IMR-90 (cell line): Measurements from ENCODE around the gene ENPP7. TPM values are rescaled to one million over a fixed set of nuclear protein-coding genes. Genes with fewer than 3 reads are reported as not detected.

Experiments used
- ATAC-seq: fragments of 200-7000 bp; cut with Tn5 transposase; 2 replicates; pipeline ENCODE4 v1.9.1; 2020; ENCODE audit warnings: low read depth, mild to moderate bottlenecking, moderate library complexity
- BruUV-seq: library from RNA; stranded (reverse); fragments of 400-500 nt; replicated peaks from 2 replicates; lab custom pipeline; 2021; lab: Mats Ljungman, UMichigan
- CTCF ChIA-PET: fragments of 300-600 bp; formaldehyde crosslinking; extraction: SDS; loops from one replicate; lab custom pipeline; 2021; ENCODE audit warnings: antibody characterized with exemption; lab: Yijun Ruan, JAX
- POLR2A ChIA-PET: fragments of 300-600 bp; sonication (Branson Sonifier 250); formaldehyde crosslinking; loops from one replicate; lab custom pipeline; 2022; ENCODE audit warnings: antibody characterized with exemption; ENCODE audit not compliant: unreplicated experiment; lab: Charles Lee
- DNase-seq: peaks from one replicate; pipeline ENCODE4 v3.0.0; 2013
- H2AFZ ChIP-seq: replicated peaks from 2 replicates; pipeline ENCODE3; 2013; ENCODE audit warnings: low read length, mild to moderate bottlenecking; ENCODE audit not compliant: poor library complexity
- H2AK5ac ChIP-seq: 2 replicates; pipeline ENCODE4 v1.6.1; 2013; ENCODE audit warnings: low read depth, low read length, inconsistent platforms
- H2AK9ac ChIP-seq: replicated peaks from 2 replicates; pipeline ENCODE3; 2013; ENCODE audit warnings: mild to moderate bottlenecking, low read depth, low read length, moderate library complexity; ENCODE audit not compliant: poor library complexity
- H2BK120ac ChIP-seq: 2 replicates; pipeline ENCODE4 v1.6.1; 2013; ENCODE audit warnings: low read depth, low read length, inconsistent platforms
- H2BK15ac ChIP-seq: 3 replicates; pipeline ENCODE4 v1.6.1; 2013; ENCODE audit warnings: low read depth, low read length, inconsistent platforms
- H2BK20ac ChIP-seq: 2 replicates; pipeline ENCODE4 v1.6.1; 2013; ENCODE audit warnings: low read depth, mild to moderate bottlenecking, inconsistent platforms, low read length, moderate library complexity
- H2BK5ac ChIP-seq: 2 replicates; pipeline ENCODE4 v1.6.1; 2013; ENCODE audit warnings: mild to moderate bottlenecking, low read depth, low read length, inconsistent platforms; ENCODE audit not compliant: poor library complexity, severe bottlenecking
- H3K14ac ChIP-seq: replicated peaks from 2 replicates; pipeline ENCODE4 v1.6.1; 2013; ENCODE audit warnings: low read depth, low read length, inconsistent platforms
- H3K18ac ChIP-seq: 2 replicates; pipeline ENCODE4 v1.6.1; 2013; ENCODE audit warnings: low read depth, low read length, control low read depth
- H3K23ac ChIP-seq: 2 replicates; pipeline ENCODE4 v1.6.1; 2013; ENCODE audit warnings: low read depth, low read length, inconsistent platforms
- H3K27ac ChIP-seq: 2 replicates; pipeline ENCODE4 v1.5.1; 2013; ENCODE audit warnings: mild to moderate bottlenecking, control low read depth, low read length; ENCODE audit not compliant: insufficient read depth
- H3K27me3 ChIP-seq: 2 replicates; pipeline ENCODE4 v1.6.1; 2013; ENCODE audit warnings: low read length; ENCODE audit not compliant: control insufficient read depth, insufficient read depth
- H3K36me3 ChIP-seq: 2 replicates; pipeline ENCODE4 v1.6.1; 2013; ENCODE audit warnings: low read length, mixed read lengths; ENCODE audit not compliant: control insufficient read depth, insufficient read depth
- H3K4ac ChIP-seq: 2 replicates; pipeline ENCODE4 v1.6.1; 2013; ENCODE audit warnings: low read depth, low read length, inconsistent platforms
- H3K4me1 ChIP-seq: 2 replicates; pipeline ENCODE4 v1.6.1; 2013; ENCODE audit warnings: low read length, mixed read lengths; ENCODE audit not compliant: control insufficient read depth, insufficient read depth
- H3K4me2 ChIP-seq: 2 replicates; pipeline ENCODE4 v1.6.1; 2013; ENCODE audit warnings: low read depth, mild to moderate bottlenecking, control low read depth, low read length, moderate library complexity
- H3K4me3 ChIP-seq: 2 replicates; pipeline ENCODE4 v1.5.1; 2013; ENCODE audit warnings: low read depth, mild to moderate bottlenecking, control low read depth, low read length, moderate library complexity; ENCODE audit not compliant: insufficient read depth
- H3K56ac ChIP-seq: 2 replicates; pipeline ENCODE4 v1.6.1; 2013; ENCODE audit warnings: low read length, inconsistent platforms; ENCODE audit not compliant: insufficient read depth; ENCODE audit errors: extremely low read depth
- H3K79me1 ChIP-seq, 2 experiments: 2 replicates each; pipeline ENCODE4 v1.6.1; 2013; ENCODE audit warnings: low read length in 2 of 2, inconsistent platforms in 1 of 2, low read depth in 1 of 2
- H3K9ac ChIP-seq: 2 replicates; pipeline ENCODE4 v1.6.1; 2013; ENCODE audit warnings: low read depth, low read length, control low read depth
- H3K9me1 ChIP-seq: 2 replicates; pipeline ENCODE4 v1.6.1; 2013; ENCODE audit warnings: low read length, inconsistent platforms; ENCODE audit not compliant: insufficient read depth
- H3K9me3 ChIP-seq: 2 replicates; pipeline ENCODE4 v1.6.1; 2013; ENCODE audit warnings: low read length; ENCODE audit not compliant: control insufficient read depth, insufficient read depth
- H4K20me1 ChIP-seq: 2 replicates; pipeline ENCODE4 v1.6.1; 2013; ENCODE audit warnings: low read length, inconsistent platforms; ENCODE audit not compliant: insufficient read depth
- H4K5ac ChIP-seq: 2 replicates; pipeline ENCODE4 v1.6.1; 2013; ENCODE audit warnings: mild to moderate bottlenecking, low read depth, low read length, control low read depth
- H4K8ac ChIP-seq, 2 experiments: 2 replicates each; pipeline ENCODE4 v1.6.1; 2013; ENCODE audit warnings: low read depth in 2 of 2, low read length in 2 of 2, control low read depth in 1 of 2, inconsistent platforms in 1 of 2
- H4K91ac ChIP-seq: 2 replicates; pipeline ENCODE4 v1.6.1; 2013; ENCODE audit warnings: low read depth, low read length, inconsistent platforms; ENCODE audit not compliant: insufficient read depth
- CTCF ChIP-seq: conservative IDR thresholded peaks from 2 replicates; pipeline ENCODE4 v1.5.1; 2012; ENCODE audit warnings: mild to moderate bottlenecking, low read depth, low read length, improper control_type of control experiment
- FOS ChIP-seq: fragments of 150-350 bp; IDR thresholded peaks from 2 replicates; pipeline ENCODE4 v1.6.1; 2016; ENCODE audit warnings: low read depth, low read length
- MAZ ChIP-seq: IDR thresholded peaks from 2 replicates; pipeline ENCODE4 v1.6.1; 2012; ENCODE audit warnings: low read depth, mild to moderate bottlenecking, low read length, improper control_type of control experiment, moderate library complexity, borderline replicate concordance
- RAD21 ChIP-seq: IDR thresholded peaks from 2 replicates; pipeline ENCODE4 v1.6.1; 2012; ENCODE audit warnings: low read length, improper control_type of control experiment
- SMC3 ChIP-seq: fragments of 150-350 bp; IDR thresholded peaks from 2 replicates; pipeline ENCODE4 v1.6.1; 2016; ENCODE audit warnings: low read depth, mild to moderate bottlenecking, antibody characterized with exemption, low read length, moderate library complexity
- WGBS, 2 experiments: methylation state at CpG; one replicate each; pipeline versions ENCODE4 v1.1.5 to v1.1.7; 2013; ENCODE audit warnings: missing lambda C conversion rate in 2 of 2; ENCODE audit not compliant: insufficient read length in 1 of 2; ENCODE audit errors: extremely low coverage in 2 of 2; 5-methylcytosine and 5-hydroxymethylcytosine counted together
- dilution Hi-C: fragments of 300-500 bp; cut with HindIII; formaldehyde crosslinking; loops from one replicate; pipeline ENCODE4 v1.14.3; 2018; ENCODE audit warnings: low sequenced_read_pairs; ENCODE audit not compliant: unreplicated experiment
- in situ Hi-C: fragments of 300-500 bp; cut with MboI; formaldehyde crosslinking; loops from 3 replicates; pipeline ENCODE4 v1.14.3; 2019; ENCODE audit warnings: low sequenced_read_pairs, inconsistent platforms, mixed read lengths
- intact Hi-C: fragments of 100-400 bp; cut with micrococcal nuclease; formaldehyde crosslinking; loops from 2 replicates; pipeline ENCODE4 v1.10.0; 2022
- polyA plus RNA-seq, 3 experiments: library from polyadenylated mRNA; depleted of rRNA; stranded (reverse); fragments of >200 nt; gene quantifications; 2 replicates each; pipeline ENCODE4 v1.2.3, GENCODE V29; 2012; ENCODE audit warnings: low replicate concordance in 1 of 3
- total RNA-seq: library from RNA; depleted of rRNA; stranded (reverse); fragments of >200 nt; gene quantifications from 2 replicates; pipeline ENCODE4 v1.2.3, GENCODE V29; 2012

ENPP7 gene
- total and polyA plus RNA-seq, 2 of the 4 experiments (the other 2 are of a cell fraction): not detected

GRCh38 chr17:79789943-79790804, 59.4 kb downstream of the ENPP7 start:
- Histone ChIP-seq H3K27ac (no peak overlapping the region), H2AK5ac (no peak overlapping the region), H4K8ac (no peak overlapping the region), H3K56ac (no peak overlapping the region), H3K14ac (no peak overlapping the region), H3K27me3 (peaks cover 37% of the 10 kb centered on the region), H2AFZ (peak overlapping the region; percentile 83), H3K9me3 (no peaks in the 10 kb centered on the region), H3K4me2 (peak overlapping the region; percentile 20), H3K79me1 (peaks cover 0 to 9% of the 10 kb centered on the region in 2 experiments; a peak in 1 of 4 replicates), H3K4ac (no peak overlapping the region), H3K4me3 (no peak overlapping the region; the same call in 1 of the 2 replicates), H3K4me1 (peaks cover 10% of the 10 kb centered on the region), H4K20me1 (peaks cover 11% of the 10 kb centered on the region), H2BK5ac (no peak overlapping the region), H4K5ac (no peak overlapping the region), H2AK9ac (peak overlapping the region; percentile 56), H3K9ac (no peak overlapping the region), H4K91ac (no peak overlapping the region), H2BK20ac (no peak overlapping the region), H3K9me1 (no peaks in the 10 kb centered on the region), H2BK120ac (no peak overlapping the region), H3K23ac (no peak overlapping the region), H3K18ac (no peak overlapping the region), H3K36me3 (peaks cover 5% of the 10 kb centered on the region; the same call in 1 of the 2 replicates), H2BK15ac (no peak overlapping the region; the same call in 2 of the 3 replicates)
- no TSS peak for BruUV-seq
- TF ChIP-seq RAD21 (peak; percentile 84), FOS (no peak), SMC3 (peak; percentile 75), MAZ (peak; percentile 34; the same call in 1 of the 2 replicates), CTCF (peak; percentile 81)
- ChIA-PET POLR2A (no interaction called here), CTCF (interaction anchor here (0.9 kb wide), 1 partner anchor 244 kb away, joined by 3 read pairs; no protein-coding TSS in a partner anchor)
- ATAC-seq (peak; percentile 37), DNase-seq (no peak)
- in situ Hi-C loops: loop anchor here (5.0 to 10.0 kb wide), 2 partner anchors 125 to 197 kb away; no protein-coding TSS in a partner anchor
- dilution Hi-C loops: no loop called here
- WGBS, 2 experiments: 7% methylated on average over 40 of the region's 74 CpGs; no CpG with 5 or more reads in 1 of the 2 experiments
- intact Hi-C loops: loop anchor here (1.0 kb wide), 1 partner anchor 198 kb away; no protein-coding TSS in a partner anchor
